A673 (cell line): ENCODE data around the gene RGS3. TPM values are rescaled to one million over a fixed set of nuclear protein-coding genes. Genes with fewer than 3 reads are reported as not detected.

Experiments
- BruUV-seq: library from RNA; stranded (reverse); fragments of 400-500 nt; replicated peaks from 2 replicates; lab custom pipeline; 2021; lab: Mats Ljungman, UMichigan
- CTCF ChIA-PET: fragments of 300-600 bp; sonication (Branson Sonifier 250); formaldehyde crosslinking; loops from one replicate; lab custom pipeline; 2022; ENCODE audit warnings: antibody characterized with exemption; lab: Charles Lee
- POLR2A ChIA-PET: fragments of 300-600 bp; sonication (Branson Sonifier 250); formaldehyde crosslinking; loops from one replicate; lab custom pipeline; 2022; ENCODE audit warnings: antibody characterized with exemption; ENCODE audit not compliant: low non-redundant PET; lab: Charles Lee
- DNase-seq: peaks from one replicate; pipeline ENCODE4 v3.0.0-alpha.2; 2015; ENCODE audit warnings: low spot score
- H3K27ac ChIP-seq: fragments of 200-600 bp; sonication (generic); 2 replicates; pipeline ENCODE4 v1.5.1; 2016; ENCODE audit warnings: mixed run types, low read depth, mild to moderate bottlenecking, mixed read lengths, antibody characterized with exemption, low read length; ENCODE audit not compliant: poor library complexity, severe bottlenecking
- H3K27me3 ChIP-seq: fragments of 200-600 bp; sonication (generic); replicated peaks from 2 replicates; pipeline ENCODE4 v1.6.1; 2017; ENCODE audit warnings: mixed run types, low read depth, mild to moderate bottlenecking, mixed read lengths, antibody characterized with exemption, low read length; ENCODE audit not compliant: insufficient read depth, poor library complexity
- H3K36me3 ChIP-seq: fragments of 200-600 bp; sonication (generic); 2 replicates; pipeline ENCODE4 v1.6.1; 2016; ENCODE audit warnings: mixed run types, mild to moderate bottlenecking, mixed read lengths, antibody characterized with exemption, low read length; ENCODE audit not compliant: insufficient read depth, poor library complexity, severe bottlenecking
- H3K4me1 ChIP-seq: fragments of 200-600 bp; sonication (generic); 2 replicates; pipeline ENCODE4 v1.6.1; 2017; ENCODE audit warnings: mixed run types, mild to moderate bottlenecking, mixed read lengths, antibody characterized with exemption, low read length; ENCODE audit not compliant: insufficient read depth, poor library complexity, severe bottlenecking
- H3K4me3 ChIP-seq: fragments of 200-600 bp; sonication (generic); 2 replicates; pipeline ENCODE4 v1.5.1; 2016; ENCODE audit warnings: low read depth, mixed run types, mild to moderate bottlenecking, mixed read lengths, low read length; ENCODE audit not compliant: poor library complexity, severe bottlenecking
- H3K9me3 ChIP-seq: fragments of 200-600 bp; sonication (generic); 2 replicates; pipeline ENCODE4 v1.6.1; 2016; ENCODE audit warnings: mixed run types, low read depth, mild to moderate bottlenecking, mixed read lengths, antibody characterized with exemption, low read length; ENCODE audit not compliant: poor library complexity, severe bottlenecking
- CTCF ChIP-seq: fragments of 300-800, 200-600 bp; sonication (generic); conservative IDR thresholded peaks from 2 replicates; pipeline ENCODE4 v1.5.1; 2017; ENCODE audit warnings: low read depth, mild to moderate bottlenecking, antibody characterized with exemption, low read length, moderate library complexity, mixed read lengths
- EZH2 ChIP-seq: fragments of 200-600 bp; sonication (generic); IDR thresholded peaks from 2 replicates; pipeline ENCODE4 v1.6.1; 2017; ENCODE audit warnings: borderline replicate concordance, low read depth, mild to moderate bottlenecking, mixed read lengths, antibody characterized with exemption, low read length; ENCODE audit not compliant: poor library complexity, severe bottlenecking
- intact Hi-C: fragments of 100-400 bp; cut with micrococcal nuclease; formaldehyde crosslinking; loops from one replicate; pipeline ENCODE4 v1.10.0; 2022; ENCODE audit not compliant: unreplicated experiment
- total RNA-seq: library from RNA; stranded (reverse); gene quantifications from 2 replicates; pipeline ENCODE4 v1.2.3, GENCODE V29; 2021

RGS3 gene
- total RNA-seq, 1 experiment from 2014 or later, result 19.2 TPM

GRCh38 chr9:113522419-113522818, 58.9 kb downstream of the RGS3 start:
- no peaks in the 10 kb centered on the region for H3K4me1 ChIP-seq
- H3K27me3 ChIP-seq, result no peaks in the 10 kb centered on the region
- POLR2A ChIA-PET, result no interaction called here
- H3K9me3 ChIP-seq, result no peaks in the 10 kb centered on the region
- H3K4me3 ChIP-seq, result no peak overlapping the region
- TF ChIP-seq EZH2 (no peak), CTCF (no peak)
- H3K27ac ChIP-seq, result no peak overlapping the region
- no peaks in the 10 kb centered on the region for H3K36me3 ChIP-seq
- CTCF ChIA-PET, result no interaction called here
- intact Hi-C loops, result no loop called here
- BruUV-seq, result no TSS peak
- no peak for DNase-seq

GRCh38 chr9:113522858-113523257, 59.3 kb downstream of the RGS3 start:
- no peak overlapping the region for H3K27ac ChIP-seq

GRCh38 chr9:113523421-113524141, 60.1 kb downstream of the RGS3 start:
- H3K4me3 ChIP-seq, result no peak overlapping the region
- DNase-seq, result no peak
- H3K27ac ChIP-seq, result no peak overlapping the region
- H3K27me3 ChIP-seq, result no peaks in the 10 kb centered on the region
- POLR2A ChIA-PET, result no interaction called here
- intact Hi-C loops, result no loop called here
- no peaks in the 10 kb centered on the region for H3K36me3 ChIP-seq
- no peaks in the 10 kb centered on the region for H3K9me3 ChIP-seq
- BruUV-seq, result no TSS peak
- H3K4me1 ChIP-seq, result no peaks in the 10 kb centered on the region
- CTCF ChIA-PET, result interaction anchor here (0.6 kb wide), 1 partner anchor 141 kb away, joined by 3 read pairs; no protein-coding TSS in a partner anchor
- no peak for TF ChIP-seq EZH2
- TF ChIP-seq CTCF, result no peak

More at GRCh38 chr9:113522858-113523257, 59.3 kb downstream of the RGS3 start:
- POLR2A ChIA-PET, result no interaction called here
- TF ChIP-seq EZH2, result no peak
- TF ChIP-seq CTCF, result no peak
- Histone ChIP-seq H3K4me1 (no peaks in the 10 kb centered on the region), H3K9me3 (no peaks in the 10 kb centered on the region), H3K4me3 (no peak overlapping the region), H3K27me3 (no peaks in the 10 kb centered on the region), H3K36me3 (no peaks in the 10 kb centered on the region)
- no peak for DNase-seq
- intact Hi-C loops, result no loop called here
- no TSS peak for BruUV-seq
- CTCF ChIA-PET, result no interaction called here
